GM18868 (cell line): ENCODE data around the gene AMMECR1.

Experiments
- ATAC-seq: cut with Tn5 transposase; IDR thresholded peaks from one replicate; pipeline ENCODE4 v1.9.1; 2021; ENCODE audit warnings: mild to moderate bottlenecking, moderate library complexity; ENCODE audit not compliant: unreplicated experiment

AMMECR1 gene

DNA sequence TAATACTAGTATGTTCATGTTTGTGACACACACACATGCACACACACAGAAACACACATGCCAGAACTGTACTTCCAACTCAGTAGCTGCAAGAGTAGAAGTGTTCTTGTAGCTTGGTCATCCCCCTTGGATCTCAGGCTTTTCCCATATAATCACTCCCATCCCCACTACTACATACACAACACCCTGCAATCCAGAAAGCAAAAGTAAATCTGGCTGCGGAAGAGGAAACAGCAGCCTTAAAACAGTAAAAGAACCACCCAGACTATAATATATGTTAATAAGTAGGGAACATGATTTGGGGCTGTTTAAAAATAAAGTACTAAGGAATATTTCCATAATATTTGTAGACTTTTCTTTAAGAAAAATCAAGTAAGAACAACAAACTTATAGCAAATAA is 103.2 kb downstream of the AMMECR1 start:
- no peak for ATAC-seq

DNA sequence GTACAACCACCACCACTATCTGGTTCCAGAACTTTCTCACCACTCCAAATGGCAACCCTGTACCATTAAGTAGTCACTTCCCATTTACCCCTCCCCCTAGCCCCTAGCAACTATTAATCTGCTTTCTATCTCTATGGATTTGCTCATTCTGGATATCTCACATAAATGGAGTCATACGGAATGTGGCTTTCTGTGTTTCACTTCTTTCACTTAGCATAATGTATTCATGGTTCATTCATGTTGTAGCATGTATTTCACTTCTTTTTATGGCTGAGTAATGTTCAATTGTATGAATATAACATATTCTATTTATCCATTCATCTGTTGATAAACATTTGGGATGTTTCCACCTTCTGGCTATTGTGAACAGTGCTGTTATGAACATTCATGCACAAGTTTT is 104.7 kb downstream of the AMMECR1 start:
- no peak for ATAC-seq

DNA sequence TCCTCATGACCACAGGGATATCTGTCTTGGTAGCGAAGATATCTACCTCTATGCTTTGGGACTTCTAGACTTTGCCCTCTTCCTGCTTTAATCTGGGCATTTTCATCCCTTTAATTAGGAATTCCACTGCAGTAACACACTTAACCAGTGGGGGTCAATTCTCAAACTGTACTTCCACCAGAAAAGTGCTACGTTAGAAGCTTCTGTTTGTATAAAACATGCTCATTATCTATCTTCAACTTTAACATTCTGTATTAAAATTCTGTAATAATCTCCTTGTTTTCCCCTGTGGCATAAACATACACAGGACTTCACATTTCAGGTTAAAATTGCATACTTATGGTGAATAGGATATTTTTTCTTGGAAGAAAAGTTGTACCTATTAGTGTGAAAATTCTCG is 105.6 kb downstream of the AMMECR1 start:
- ATAC-seq: no peak

DNA sequence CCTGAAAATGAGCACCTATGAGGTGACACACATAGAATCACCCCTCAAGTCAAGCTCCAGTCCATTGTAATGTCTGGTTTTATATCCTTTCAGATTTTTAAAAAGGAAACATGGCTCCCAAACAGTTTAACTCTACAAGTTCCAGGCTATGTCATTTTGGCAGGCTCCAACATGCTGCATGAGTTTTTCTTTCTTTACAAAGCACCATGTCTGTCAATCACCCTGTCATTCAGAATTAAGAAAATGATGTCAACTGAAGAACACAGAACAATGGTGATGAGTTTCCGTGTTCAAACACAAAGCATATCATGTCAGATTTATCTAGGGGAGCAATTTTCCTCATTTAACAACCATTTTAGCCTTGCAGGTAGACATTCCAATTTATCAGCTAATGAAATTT is 106.5 kb downstream of the AMMECR1 start:
- no peak for ATAC-seq

DNA sequence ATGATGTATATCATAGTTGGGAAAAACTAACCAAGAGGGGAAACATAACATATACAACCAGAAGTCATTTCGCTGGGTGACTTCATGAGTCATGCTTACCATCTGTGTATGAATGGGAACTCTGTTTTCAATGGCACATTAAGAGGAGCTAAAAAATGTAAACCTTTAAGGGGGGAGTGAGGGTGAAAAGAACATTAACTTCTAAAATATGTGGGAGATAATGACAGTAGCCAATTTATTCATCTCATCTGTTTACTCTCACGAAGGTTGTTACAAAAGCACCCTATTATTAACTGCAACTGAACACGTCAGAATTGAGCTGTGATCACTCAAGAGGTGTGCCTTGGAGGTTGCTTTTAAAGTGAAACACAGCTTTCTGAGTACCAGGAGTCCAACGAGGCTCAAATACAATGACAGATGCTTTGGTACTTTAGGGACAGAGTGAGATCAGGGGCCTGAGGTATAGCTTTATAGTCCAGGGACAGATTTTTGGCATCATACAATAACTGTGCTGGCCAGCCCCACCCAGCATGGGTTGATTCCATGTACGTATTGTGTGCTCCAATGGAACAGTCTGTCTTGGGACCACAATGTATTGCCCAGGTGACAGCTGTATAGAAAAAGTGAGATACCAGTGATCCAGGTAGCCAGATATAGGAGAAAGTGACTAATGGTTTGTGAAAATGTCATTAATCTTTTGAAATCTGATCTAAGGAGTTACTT is 107.3 kb downstream of the AMMECR1 start:
- ATAC-seq: no peak

DNA sequence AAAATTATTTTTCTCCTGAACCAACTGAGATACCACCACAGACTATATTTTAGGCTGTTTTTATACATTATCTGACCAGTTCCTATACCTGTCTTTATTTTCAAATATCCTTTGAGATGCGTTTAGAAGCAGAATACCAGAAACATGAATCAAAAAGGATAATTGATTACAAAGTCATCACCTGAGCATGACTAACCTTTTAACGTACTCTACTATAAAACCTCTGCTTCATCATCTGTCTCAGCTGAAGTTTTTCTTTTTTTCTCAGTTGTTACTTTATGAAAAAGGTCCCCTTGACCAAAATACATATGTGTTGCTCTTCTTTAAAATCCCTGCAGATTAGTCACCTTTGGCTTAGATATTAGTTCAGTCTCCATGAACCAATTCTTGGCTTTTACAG is 109.8 kb downstream of the AMMECR1 start:
- ATAC-seq: no peak

DNA sequence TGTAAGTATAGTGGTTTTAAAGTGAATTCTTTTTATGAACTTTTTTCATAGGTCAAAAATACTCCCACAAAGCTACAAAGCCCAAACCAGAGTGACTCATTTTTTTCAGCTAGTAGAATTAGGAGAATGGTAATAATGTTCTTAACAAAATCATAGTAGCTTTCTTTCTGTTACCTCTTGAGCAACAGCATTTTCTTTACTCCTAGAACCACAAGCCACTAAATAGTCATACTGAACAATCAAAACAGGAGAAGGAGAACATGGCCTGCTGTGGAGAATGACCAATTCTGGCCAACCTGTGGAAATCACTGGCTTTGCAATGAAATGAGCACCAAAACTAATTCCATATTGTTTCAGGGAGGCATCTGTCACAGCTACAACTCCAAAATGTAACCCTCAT is 112.9 kb downstream of the AMMECR1 start:
- no peak for ATAC-seq

DNA sequence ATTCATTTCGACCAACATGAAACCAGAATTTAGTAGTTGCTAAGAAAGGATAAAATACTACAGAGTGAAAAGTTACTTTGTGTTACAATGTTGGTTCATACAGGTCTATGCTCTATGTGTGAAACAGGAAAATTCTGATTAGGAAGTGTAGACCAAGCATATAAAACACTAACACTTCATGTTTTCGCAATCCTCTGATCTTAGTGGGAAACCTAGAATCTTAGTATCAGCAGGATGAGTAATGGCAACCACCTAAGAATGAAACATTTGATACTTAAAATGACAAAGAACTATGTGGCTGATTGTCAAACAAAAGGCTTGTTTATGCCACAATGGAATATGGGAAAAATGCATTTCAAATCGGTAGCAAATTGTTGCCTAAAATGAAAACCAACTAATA is 116.1 kb downstream of the AMMECR1 start:
- ATAC-seq: no peak

DNA sequence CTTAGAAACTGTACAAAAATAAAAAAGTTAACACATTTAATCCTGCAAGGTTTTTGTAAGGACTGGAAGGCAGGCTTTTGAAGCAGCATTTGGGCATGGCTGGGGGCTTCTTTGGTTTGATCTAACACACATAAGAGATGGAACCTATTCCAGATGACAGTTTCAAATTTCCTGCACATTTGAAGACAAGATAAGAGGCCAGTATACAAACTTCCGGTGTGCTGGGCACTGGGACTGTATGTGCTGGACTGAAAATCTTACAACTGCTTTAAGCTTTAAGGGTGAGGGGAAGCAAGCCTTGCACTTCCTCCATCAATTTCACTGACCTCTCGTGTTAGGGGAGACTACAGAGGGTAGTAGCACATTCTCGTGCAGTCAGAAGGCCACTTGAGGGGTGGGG is 122.9 kb downstream of the AMMECR1 start:
- ATAC-seq: no peak

DNA sequence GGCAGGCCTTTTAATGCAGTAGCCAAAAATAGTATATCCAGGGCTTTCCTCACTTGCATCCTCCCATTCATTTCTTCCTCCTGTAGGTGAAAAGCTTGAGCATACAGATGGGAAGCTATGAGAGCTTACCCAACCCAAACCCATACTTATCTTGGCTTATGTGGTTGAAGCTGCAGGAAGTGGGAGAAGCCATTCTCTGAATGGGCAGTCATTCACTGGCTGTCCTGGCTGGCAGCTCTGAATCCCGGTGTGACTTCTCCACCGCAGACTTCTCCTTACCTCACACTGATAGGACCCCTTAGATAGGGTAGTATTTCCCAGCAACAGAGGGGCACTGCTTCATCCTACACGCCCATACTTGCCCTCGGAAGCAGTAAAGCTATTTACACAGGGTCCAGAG is 125.4 kb downstream of the AMMECR1 start:
- no peak for ATAC-seq

DNA sequence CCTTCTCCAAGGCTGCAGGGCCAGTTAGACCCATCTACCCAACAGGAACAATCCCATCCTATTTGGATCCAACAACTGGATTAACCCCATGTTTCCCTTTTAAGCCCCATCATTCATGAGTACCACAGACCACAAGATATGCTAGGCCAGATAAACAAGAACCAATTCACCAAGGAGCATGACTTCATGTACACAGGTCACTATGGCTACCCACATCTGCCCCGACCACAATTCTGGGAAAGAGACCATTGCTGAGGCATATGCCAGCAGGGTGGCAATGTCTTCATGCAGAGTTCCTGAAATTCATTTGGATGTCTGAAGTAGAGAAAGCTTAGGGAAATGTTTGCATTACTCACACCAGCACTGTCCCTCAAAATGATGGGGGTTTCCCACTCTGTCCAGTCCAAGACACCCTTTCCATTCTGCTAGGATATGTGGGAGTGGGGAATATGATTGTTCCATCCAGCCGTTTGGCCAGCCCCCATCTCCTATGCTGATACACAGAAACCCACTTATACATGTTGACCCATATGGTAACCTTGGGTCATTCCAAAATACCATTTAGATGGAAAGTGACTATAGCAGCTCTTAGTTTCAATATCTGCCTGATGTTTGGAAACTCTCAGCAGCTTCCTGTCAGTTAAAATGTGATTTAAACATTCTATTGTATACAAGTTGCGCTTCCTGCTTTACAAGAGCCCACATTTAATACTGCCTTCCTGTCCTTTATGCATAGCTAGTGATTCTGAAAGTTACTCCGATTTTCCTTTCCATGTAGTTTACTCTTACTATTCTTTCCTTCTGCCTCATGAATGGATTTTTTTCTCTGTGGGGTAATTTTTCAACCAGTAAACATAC is 129.0 kb downstream of the AMMECR1 start:
- no peak for ATAC-seq

DNA sequence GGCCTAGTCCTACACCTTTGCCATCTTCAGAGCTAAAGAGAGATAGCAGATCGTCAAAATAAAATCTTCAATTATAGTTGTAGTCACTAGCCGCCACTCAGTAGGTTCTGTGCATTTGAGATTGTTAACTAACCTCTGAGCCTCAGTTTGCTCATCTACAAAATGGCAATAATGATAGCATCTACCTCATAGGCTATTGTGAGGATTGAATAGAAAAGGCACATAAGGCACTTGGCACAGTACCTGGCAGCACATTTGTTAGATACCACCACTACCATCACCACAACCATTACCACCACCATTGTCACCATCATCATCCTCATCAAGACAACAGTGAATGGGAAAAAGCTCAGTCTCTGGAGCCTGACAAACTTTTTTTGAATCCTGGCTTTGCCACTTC is 134.6 kb downstream of the AMMECR1 start:
- no peak for ATAC-seq

DNA sequence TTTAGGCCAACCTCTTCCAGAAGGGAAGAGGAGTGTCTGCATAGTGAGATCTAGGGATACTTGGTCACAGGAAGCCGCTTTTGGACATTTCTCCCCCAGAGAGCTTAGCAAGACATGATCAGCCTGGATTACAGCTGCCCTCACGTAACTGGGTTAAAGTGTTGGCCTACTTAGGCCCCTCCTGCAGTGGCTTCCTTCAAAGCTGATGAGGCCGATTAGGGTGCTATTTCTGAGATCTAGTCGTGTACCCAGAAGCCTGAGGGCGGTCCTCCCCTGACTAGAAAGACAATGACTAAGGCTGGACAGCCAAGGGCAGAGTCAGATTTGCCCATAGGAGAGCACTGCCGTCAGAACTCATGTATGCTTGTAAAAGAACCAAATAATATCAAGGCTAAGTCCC is 135.0 kb downstream of the AMMECR1 start:
- no peak for ATAC-seq

DNA sequence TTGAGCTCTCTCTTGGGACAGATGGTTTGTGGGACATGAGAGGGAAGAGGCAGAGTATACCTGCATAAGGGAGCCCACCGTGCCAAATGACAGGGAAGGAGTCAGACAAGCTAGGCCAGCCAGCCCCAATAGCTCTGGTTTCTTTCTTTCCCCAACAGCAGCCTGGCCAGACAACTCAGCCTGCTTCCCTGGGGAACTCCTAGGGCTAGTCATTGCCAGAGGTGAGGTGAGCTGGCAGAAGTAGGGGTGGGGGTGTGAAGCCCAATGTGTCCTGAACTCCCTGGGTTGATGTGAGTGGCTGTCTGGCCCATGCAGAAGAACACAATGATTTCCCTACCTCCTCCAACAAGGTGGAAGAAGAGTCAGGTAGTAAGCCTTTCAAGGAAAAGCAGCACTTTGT is 135.5 kb downstream of the AMMECR1 start:
- peak; percentile 61 for ATAC-seq

DNA sequence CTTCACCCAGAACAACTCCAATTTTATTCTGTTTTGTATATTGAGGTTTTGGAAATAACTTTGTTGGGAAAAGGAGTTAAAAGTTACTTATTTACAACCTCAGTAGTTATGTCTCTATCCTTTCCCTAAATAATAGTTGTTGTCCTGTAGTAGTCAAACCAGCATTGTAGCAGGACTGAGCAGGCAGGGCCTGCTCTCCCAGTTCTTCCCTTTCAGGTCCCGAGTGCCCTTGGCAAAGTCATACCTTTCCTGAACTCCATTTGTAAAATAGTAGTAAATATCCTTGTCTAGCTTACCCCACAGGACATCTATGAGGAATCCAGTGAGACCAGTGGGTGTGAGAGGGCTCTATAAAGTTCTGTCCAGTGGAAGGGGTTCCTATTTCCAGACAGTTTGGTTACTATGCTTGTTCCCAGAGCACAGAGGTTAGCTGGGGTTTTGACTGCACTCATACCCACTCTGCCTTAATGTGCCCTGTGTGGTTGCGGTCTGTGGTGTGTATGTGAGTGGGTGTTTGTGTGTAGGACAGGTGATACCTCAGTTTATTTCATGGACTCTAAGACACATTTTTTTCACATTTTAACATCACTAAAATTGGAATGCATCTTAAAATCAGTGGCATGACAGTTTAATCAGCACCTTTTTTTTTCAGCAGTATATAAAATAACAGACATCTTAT is 136.3 kb downstream of the AMMECR1 start:
- ATAC-seq: no peak

DNA sequence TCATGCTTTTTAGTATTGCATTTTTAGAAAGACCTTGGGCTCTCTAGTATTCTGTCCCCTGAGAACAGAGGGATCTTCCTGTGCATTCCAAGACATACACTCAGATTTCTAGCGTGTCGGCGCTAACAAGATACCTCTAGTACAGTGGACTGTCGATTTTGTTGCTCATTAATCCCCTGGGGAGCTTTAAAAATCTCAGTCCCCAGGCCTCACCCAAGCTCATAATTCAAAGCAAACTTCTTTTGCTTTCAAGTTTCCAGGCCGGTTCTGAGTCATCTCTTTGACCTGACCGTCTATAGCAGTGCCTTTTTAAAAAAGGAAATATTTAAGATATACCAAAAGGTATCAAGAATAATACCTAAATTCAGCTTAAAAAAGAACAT is 137.0 kb downstream of the AMMECR1 start:
- ATAC-seq: peak; percentile 86

DNA sequence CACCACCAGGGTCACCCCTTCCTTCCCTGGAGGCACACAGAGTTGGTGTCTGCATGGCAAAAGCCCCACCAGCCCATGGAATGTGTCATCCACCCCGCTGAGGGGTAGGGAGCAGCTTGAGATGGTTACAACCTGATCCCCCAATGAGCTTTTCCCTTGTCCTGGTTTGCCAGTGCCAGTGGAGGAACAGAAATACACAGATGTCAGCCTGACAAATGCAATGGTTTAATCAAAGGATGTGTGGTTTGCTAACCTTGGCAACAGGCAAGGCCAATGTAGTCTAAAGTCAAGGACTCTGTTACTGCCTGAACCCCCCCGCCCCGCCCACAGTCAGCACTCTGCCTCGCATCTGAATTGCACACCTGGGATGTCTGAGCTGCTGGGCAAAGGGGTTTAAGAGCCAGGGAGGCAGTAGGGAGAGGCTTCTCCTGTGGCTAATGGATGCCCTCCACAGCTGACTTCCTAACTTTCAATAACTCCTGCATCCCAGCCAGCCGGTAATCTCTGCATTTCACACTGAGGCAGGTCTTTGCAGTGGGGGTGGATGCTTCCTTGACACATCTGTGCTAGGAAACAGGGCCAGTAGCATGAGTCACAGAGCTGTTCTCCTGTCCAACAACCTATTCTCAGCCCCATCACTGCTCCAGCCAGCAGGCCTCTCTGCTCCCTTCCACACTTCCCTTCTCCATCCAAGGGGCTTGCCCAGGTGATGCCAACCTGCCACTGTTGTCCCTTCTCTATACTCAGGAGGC is 137.5 kb downstream of the AMMECR1 start:
- ATAC-seq: peak; percentile 29

DNA sequence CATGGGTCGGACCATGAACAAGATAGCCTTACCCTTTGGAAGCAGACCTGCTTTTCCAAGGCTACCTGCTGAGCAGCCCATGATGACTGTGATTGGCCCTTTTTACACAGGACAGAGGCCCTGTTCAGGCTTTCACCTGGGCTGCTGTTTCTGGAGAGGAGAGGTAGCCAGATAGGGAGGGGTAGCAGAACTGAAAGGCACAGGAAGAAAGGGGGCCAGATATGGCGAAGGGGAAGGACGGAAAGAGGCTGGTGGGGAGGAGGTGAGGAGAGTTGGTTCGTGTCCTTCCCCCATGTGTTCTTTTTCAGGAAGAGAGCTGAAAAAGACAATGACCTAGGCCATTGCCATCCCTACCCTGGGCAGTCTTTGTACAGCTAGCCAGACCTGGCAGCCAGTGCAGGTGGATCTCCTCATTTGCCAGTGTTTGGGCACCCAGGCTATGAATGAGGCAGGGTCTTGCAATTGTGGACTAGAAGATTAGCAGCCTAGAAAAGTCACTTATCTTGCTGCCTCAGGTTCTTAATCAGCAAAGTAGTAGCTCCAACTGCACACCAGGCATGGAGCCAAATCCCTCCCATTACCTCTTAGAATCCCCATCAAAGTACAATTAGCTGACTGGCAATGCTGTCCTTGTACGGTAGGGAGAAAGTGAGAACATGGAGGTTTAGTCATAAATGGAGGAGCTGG is 139.6 kb downstream of the AMMECR1 start:
- ATAC-seq: no peak

DNA sequence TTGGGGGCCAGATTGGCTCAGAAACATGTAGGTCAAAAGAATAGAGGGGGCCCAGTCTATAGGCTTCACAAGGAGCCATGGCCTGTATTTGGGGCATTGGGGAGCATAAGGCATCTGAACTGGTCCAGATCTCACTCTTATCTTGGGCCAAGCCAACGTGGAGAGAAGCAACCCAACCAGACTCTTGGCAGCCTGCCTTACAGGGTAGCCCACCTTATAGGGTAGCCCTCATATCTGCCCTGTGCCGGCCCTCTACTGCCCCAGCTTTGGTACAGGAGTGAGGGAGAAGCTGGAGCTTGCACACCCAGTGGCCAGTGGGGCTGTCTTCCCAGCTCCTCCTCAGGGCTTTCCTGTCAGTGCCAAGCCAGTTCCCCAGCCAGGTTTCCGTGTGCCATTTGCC is 142.2 kb downstream of the AMMECR1 start:
- no peak for ATAC-seq

DNA sequence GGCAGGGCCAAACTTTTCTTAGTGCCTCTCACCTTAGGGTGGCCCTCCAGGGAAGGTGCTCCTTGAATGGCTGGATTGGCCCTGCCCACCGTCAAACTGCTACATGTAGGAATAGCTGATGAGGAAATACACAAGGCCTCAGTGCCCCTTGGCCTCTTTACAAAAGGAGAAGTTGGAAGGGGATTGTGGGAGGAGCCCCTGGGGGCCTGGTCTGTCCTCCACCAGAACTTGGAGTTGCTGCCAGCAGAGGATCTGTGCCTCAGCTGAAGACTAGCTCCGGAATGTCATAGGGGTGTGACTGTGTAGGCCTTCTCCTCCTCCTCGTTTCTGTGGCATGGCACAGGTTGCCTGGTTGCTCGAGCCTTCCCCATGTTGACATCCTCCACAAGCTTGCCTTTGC is 142.7 kb downstream of the AMMECR1 start:
- ATAC-seq: no peak
